T-helper 2 cell treated with Interferon-gamma antibody and Interleukin-4, amounts not matched to agents 5 μg/mL and 100 μg/mL, for 36 hours (primary cell): ENCODE measurements around the gene FAM53A.

Experiments
- DNase-seq: peaks from one replicate; pipeline ENCODE4 v3.0.0; 2021; ENCODE audit warnings: low spot score
- H3K27ac Mint-ChIP-seq: one replicate; pipeline ENCODE4 v1.8.0; 2021; ENCODE audit warnings: mild to moderate bottlenecking, mixed read lengths
- H3K27me3 Mint-ChIP-seq: one replicate; pipeline ENCODE4 v1.8.0; 2021; ENCODE audit warnings: low read depth, mixed read lengths
- H3K36me3 Mint-ChIP-seq: one replicate; pipeline ENCODE4 v1.8.0; 2021; ENCODE audit warnings: low read depth, mixed read lengths
- H3K4me1 Mint-ChIP-seq: one replicate; pipeline ENCODE4 v1.8.0; 2021; ENCODE audit warnings: low read depth, mixed read lengths
- H3K4me3 Mint-ChIP-seq: one replicate; pipeline ENCODE4 v1.8.0; 2022; ENCODE audit warnings: mild to moderate bottlenecking, moderate library complexity, mixed read lengths
- H3K9me3 Mint-ChIP-seq: one replicate; pipeline ENCODE4 v1.8.0; 2021; ENCODE audit warnings: mixed read lengths

FAM53A gene

GRCh38 chr4:1638272-1638598 lies 45.9 kb downstream of the FAM53A start:
- Mint-ChIP-seq H3K27me3 (no peaks in the 10 kb centered on the region), H3K4me3 (no peak overlapping the region), H3K36me3 (no peaks in the 10 kb centered on the region), H3K27ac (no peak overlapping the region), H3K4me1 (no peaks in the 10 kb centered on the region), H3K9me3 (no peaks in the 10 kb centered on the region)
- DNase-seq, result no peak

GRCh38 chr4:1637580-1638271 lies 46.4 kb downstream of the FAM53A start:
- H3K4me3 Mint-ChIP-seq, result no peak overlapping the region
- no peaks in the 10 kb centered on the region for H3K27me3 Mint-ChIP-seq
- H3K9me3 Mint-ChIP-seq, result no peaks in the 10 kb centered on the region
- H3K27ac Mint-ChIP-seq, result no peak overlapping the region
- no peaks in the 10 kb centered on the region for H3K4me1 Mint-ChIP-seq
- DNase-seq, result no peak
- no peaks in the 10 kb centered on the region for H3K36me3 Mint-ChIP-seq

GRCh38 chr4:1636490-1637211 lies 47.5 kb downstream of the FAM53A start:
- no peaks in the 10 kb centered on the region for H3K36me3 Mint-ChIP-seq
- no peaks in the 10 kb centered on the region for H3K9me3 Mint-ChIP-seq
- H3K27ac Mint-ChIP-seq, result no peak overlapping the region
- H3K4me1 Mint-ChIP-seq, result no peaks in the 10 kb centered on the region
- H3K27me3 Mint-ChIP-seq, result no peaks in the 10 kb centered on the region
- DNase-seq, result no peak
- no peak overlapping the region for H3K4me3 Mint-ChIP-seq

GRCh38 chr4:1635464-1635863 lies 48.6 kb downstream of the FAM53A start:
- H3K4me1 Mint-ChIP-seq, result no peaks in the 10 kb centered on the region
- H3K36me3 Mint-ChIP-seq, result no peaks in the 10 kb centered on the region
- DNase-seq, result no peak
- no peak overlapping the region for H3K4me3 Mint-ChIP-seq
- H3K27ac Mint-ChIP-seq, result no peak overlapping the region
- H3K9me3 Mint-ChIP-seq, result no peaks in the 10 kb centered on the region
- no peaks in the 10 kb centered on the region for H3K27me3 Mint-ChIP-seq

- no peak overlapping the region for H3K27ac Mint-ChIP-seq
- H3K36me3 Mint-ChIP-seq, result no peaks in the 10 kb centered on the region
- no peak overlapping the region for H3K4me3 Mint-ChIP-seq
- no peaks in the 10 kb centered on the region for H3K9me3 Mint-ChIP-seq
- no peaks in the 10 kb centered on the region for H3K27me3 Mint-ChIP-seq
- no peaks in the 10 kb centered on the region for H3K4me1 Mint-ChIP-seq
- no peak for DNase-seq
Measured at GRCh38 chr4:1633993-1634392, 50.1 kb downstream of the FAM53A start.

GRCh38 chr4:1632109-1633104 lies 51.7 kb downstream of the FAM53A start:
- Mint-ChIP-seq H3K36me3 (no peaks in the 10 kb centered on the region), H3K27ac (no peak overlapping the region), H3K9me3 (no peaks in the 10 kb centered on the region), H3K4me3 (no peak overlapping the region), H3K27me3 (no peaks in the 10 kb centered on the region), H3K4me1 (no peaks in the 10 kb centered on the region)
- DNase-seq, result no peak

GRCh38 chr4:1631136-1631535 lies 53.0 kb downstream of the FAM53A start:
- Mint-ChIP-seq H3K9me3 (no peaks in the 10 kb centered on the region), H3K27me3 (no peaks in the 10 kb centered on the region), H3K4me1 (no peaks in the 10 kb centered on the region), H3K36me3 (no peaks in the 10 kb centered on the region), H3K4me3 (no peak overlapping the region), H3K27ac (no peak overlapping the region)
- DNase-seq, result no peak

GRCh38 chr4:1630266-1630665 lies 53.8 kb downstream of the FAM53A start:
- DNase-seq, result no peak
- H3K36me3 Mint-ChIP-seq, result no peaks in the 10 kb centered on the region
- H3K4me3 Mint-ChIP-seq, result no peak overlapping the region
- H3K9me3 Mint-ChIP-seq, result no peaks in the 10 kb centered on the region
- H3K4me1 Mint-ChIP-seq, result no peaks in the 10 kb centered on the region
- no peak overlapping the region for H3K27ac Mint-ChIP-seq
- no peaks in the 10 kb centered on the region for H3K27me3 Mint-ChIP-seq

- Mint-ChIP-seq H3K27me3 (no peaks in the 10 kb centered on the region), H3K4me1 (no peaks in the 10 kb centered on the region), H3K9me3 (no peaks in the 10 kb centered on the region), H3K4me3 (no peak overlapping the region), H3K27ac (no peak overlapping the region), H3K36me3 (no peaks in the 10 kb centered on the region)
- DNase-seq, result no peak
Measured at GRCh38 chr4:1629699-1630083, 54.4 kb downstream of the FAM53A start.

GRCh38 chr4:1628892-1629698 lies 55.0 kb downstream of the FAM53A start:
- Mint-ChIP-seq H3K27me3 (no peaks in the 10 kb centered on the region), H3K9me3 (no peaks in the 10 kb centered on the region), H3K27ac (no peak overlapping the region), H3K4me3 (no peak overlapping the region), H3K4me1 (no peaks in the 10 kb centered on the region), H3K36me3 (no peaks in the 10 kb centered on the region)
- DNase-seq, result peak; percentile 30

GRCh38 chr4:1627417-1628313 lies 56.4 kb downstream of the FAM53A start:
- Mint-ChIP-seq H3K36me3 (no peaks in the 10 kb centered on the region), H3K4me1 (no peaks in the 10 kb centered on the region), H3K27ac (no peak overlapping the region), H3K4me3 (no peak overlapping the region), H3K9me3 (no peaks in the 10 kb centered on the region), H3K27me3 (no peaks in the 10 kb centered on the region)
- DNase-seq, result no peak

GRCh38 chr4:1626941-1627340 lies 57.2 kb downstream of the FAM53A start:
- Mint-ChIP-seq H3K9me3 (no peaks in the 10 kb centered on the region), H3K27ac (no peak overlapping the region), H3K4me1 (no peaks in the 10 kb centered on the region), H3K4me3 (no peak overlapping the region), H3K36me3 (no peaks in the 10 kb centered on the region), H3K27me3 (no peaks in the 10 kb centered on the region)
- DNase-seq, result no peak

- no peak for DNase-seq
- Mint-ChIP-seq H3K27ac (no peak overlapping the region), H3K27me3 (no peaks in the 10 kb centered on the region), H3K36me3 (no peaks in the 10 kb centered on the region), H3K9me3 (no peaks in the 10 kb centered on the region), H3K4me3 (no peak overlapping the region), H3K4me1 (no peaks in the 10 kb centered on the region)
Measured at GRCh38 chr4:1626151-1626550, 58.0 kb downstream of the FAM53A start.
